ENCODE measurements around the gene ARHGEF16.
A peak's percentile ranks its signal among the peaks of the same experiment; 100 is the strongest.

ARHGEF16 gene

GRCh38 chr1:3417082-3417739 is 37.3 kb upstream of the ARHGEF16 start:
- DNase-seq (ENCODE audit: extremely low read depth, low read depth), result no peak
- no peak overlapping the region for H3K4me3 ChIP-seq (replicated peaks; ENCODE audit: low read depth, low read length)
- TF ChIP-seq CTCF (IDR thresholded peaks at IDR 0.05; ENCODE audit: low read depth, low read length, missing control alignments), result peak; percentile 47

DNA sequence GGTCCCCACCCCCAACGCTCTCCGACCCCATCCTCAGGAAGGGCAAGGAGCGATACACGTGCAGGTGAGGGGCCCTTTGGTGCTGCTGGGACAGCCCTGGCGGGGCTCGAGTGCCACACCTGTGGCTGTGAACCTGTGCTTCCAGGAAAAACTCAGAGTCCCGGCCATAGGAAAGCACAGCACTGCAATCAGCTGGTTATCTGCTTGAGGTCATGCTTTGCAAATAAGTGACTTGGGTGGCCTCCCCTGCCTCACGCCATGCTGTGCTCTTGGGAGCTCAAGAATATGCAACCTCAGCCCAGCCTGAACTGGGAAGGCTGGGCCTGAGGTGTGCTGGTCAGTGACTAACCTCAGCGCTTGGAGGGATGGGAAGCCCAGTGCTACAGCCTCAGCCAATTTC is 36.5 kb upstream of the ARHGEF16 start:
- no peak overlapping the region for H3K4me3 ChIP-seq (replicated peaks; ENCODE audit: low read depth, low read length)
- TF ChIP-seq CTCF (IDR thresholded peaks at IDR 0.05; ENCODE audit: low read depth, low read length, missing control alignments), result no peak
- no peak for DNase-seq (ENCODE audit: extremely low read depth, low read depth)

- TF ChIP-seq CTCF (IDR thresholded peaks at IDR 0.05; ENCODE audit: low read depth, low read length, missing control alignments), result no peak
Measured at GRCh38 chr1:3418600-3418999, 35.9 kb upstream of the ARHGEF16 start.

DNA sequence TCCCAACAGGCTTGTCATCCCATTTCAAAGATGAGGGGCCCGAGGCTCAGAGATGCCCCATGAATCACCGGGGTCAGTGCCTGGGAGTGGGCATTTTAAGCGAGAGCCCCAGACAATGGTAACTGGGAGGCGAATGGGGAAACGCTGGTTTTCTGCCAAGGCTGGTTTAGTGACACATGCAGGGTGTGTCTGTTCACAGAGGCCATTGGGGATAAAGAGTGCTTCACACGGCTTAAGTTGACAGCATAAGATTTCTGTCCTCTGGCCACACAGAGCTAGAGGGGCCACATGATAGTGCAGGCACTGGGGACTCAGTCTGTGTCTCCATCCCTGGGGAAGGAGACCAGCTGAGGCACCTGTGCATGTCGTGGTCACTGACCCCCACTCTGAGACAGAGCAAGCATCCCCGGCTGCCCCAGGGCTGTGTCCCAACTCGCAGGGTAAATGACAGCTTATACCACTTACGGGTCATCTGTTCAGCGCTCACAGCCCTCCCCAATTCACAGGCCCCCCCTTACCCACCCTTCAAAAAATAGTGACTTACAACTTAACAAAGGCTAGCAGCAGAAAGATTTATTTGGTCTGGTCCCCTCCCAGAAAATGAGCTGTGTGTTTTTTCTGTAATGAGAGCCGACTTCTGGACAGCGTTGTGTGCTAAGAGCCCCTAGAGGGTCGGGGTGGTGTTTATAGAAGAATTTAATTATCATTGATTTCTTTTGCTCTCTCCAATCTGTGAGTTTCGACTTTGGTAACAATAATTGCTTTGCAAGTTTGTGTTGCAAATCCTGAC is 34.9 kb upstream of the ARHGEF16 start:
- no peak overlapping the region for H3K4me3 ChIP-seq (replicated peaks; ENCODE audit: low read depth, low read length)
- TF ChIP-seq CTCF (IDR thresholded peaks at IDR 0.05; ENCODE audit: low read depth, low read length, missing control alignments), result no peak
- DNase-seq (ENCODE audit: extremely low read depth, low read depth), result no peak

More at GRCh38 chr1:3418600-3418999, 35.9 kb upstream of the ARHGEF16 start:
- DNase-seq (ENCODE audit: extremely low read depth, low read depth), result no peak
- H3K4me3 ChIP-seq (replicated peaks; ENCODE audit: low read depth, low read length), result no peak overlapping the region

DNA sequence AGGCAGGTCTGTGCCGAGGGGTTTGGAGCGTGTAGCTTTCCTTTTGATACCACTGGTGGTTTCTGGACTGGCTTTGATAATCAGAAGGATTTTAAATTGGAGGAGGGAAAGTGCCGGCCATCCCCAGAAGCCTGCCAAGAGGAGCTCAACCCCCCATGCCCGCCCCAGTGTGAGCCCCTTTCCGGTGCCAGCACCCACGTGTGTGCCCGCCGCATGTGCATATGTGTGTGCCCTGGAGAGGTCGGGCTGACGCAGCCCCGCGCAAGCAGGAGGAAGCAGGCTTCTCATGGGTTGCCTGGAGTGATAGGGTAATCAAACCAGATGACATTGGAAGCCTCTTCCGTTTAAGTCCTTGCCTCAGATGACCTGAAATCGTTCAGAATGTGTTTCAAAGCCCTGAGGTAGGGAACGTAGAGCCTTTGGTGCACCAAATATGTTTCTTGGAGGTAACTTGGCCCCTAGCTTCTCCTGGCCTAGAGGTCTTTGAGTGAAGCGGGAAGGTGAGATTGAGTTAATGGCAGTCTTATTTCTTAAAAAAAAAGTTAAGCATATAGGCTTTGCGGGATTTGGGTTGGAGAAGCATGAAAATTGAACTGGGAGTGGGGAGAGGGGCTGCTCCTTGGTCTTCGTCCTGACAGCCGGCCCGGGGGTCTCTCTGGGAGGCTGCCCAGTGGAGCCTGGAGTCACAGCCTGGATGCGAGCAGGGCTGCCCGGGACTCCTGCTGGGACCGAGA is 34.1 kb upstream of the ARHGEF16 start:
- H3K4me3 ChIP-seq (replicated peaks; ENCODE audit: low read depth, low read length), result no peak overlapping the region
- TF ChIP-seq CTCF (IDR thresholded peaks at IDR 0.05; ENCODE audit: low read depth, low read length, missing control alignments), result no peak
- DNase-seq (ENCODE audit: extremely low read depth, low read depth), result no peak

DNA sequence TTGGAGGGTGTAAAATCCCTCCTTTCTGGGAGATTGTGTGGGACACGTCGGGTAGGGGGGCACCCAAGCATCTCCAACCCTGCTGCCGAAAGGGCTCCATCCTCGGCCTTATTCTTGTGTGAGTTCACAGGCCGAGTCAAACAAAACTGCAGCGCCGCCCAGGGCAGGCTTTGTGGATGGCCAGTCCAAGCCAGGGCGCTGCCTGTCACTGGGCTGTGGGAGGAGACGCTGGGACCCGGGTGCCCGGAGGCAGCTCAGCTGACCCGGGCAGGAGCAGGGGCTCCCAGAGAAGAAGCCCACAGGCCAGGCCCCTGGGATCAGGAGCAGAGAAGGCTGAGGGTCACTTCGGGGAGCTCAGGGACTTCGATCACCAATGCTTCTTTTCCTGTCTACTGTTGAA is 31.8 kb upstream of the ARHGEF16 start:
- DNase-seq (ENCODE audit: extremely low read depth, low read depth), result no peak
- no peak overlapping the region for H3K4me3 ChIP-seq (replicated peaks; ENCODE audit: low read depth, low read length)
- no peak for TF ChIP-seq CTCF (IDR thresholded peaks at IDR 0.05; ENCODE audit: low read depth, low read length, missing control alignments)
